Ishikawa (cell line): Measurements from ENCODE around the gene ARHGEF28.

Source experiments
- CEBPB ChIP-seq: IDR thresholded peaks from 2 replicates; pipeline ENCODE4 v1.6.1; 2012
- CREB1 ChIP-seq: IDR thresholded peaks from 2 replicates; pipeline ENCODE4 v1.6.1; 2012; ENCODE audit warnings: low read depth
- EGR1 ChIP-seq: IDR thresholded peaks from 2 replicates; pipeline ENCODE4 v1.6.1; 2012
- EP300 ChIP-seq: IDR thresholded peaks from 2 replicates; pipeline ENCODE4 v1.6.1; 2012; ENCODE audit warnings: borderline replicate concordance
- FOXM1 ChIP-seq: IDR thresholded peaks from 2 replicates; pipeline ENCODE4 v1.6.1; 2012; ENCODE audit warnings: low read depth, borderline replicate concordance
- MAX ChIP-seq: IDR thresholded peaks from 2 replicates; pipeline ENCODE4 v1.6.1; 2012
- NFIC ChIP-seq: IDR thresholded peaks from 2 replicates; pipeline ENCODE4 v1.6.1; 2012
- RAD21 ChIP-seq: IDR thresholded peaks from 2 replicates; pipeline ENCODE4 v1.6.1; 2012; ENCODE audit warnings: low read depth
- TAF1 ChIP-seq: IDR thresholded peaks from 2 replicates; pipeline ENCODE4 v1.6.1; 2012; ENCODE audit warnings: low read depth, mild to moderate bottlenecking
- TCF12 ChIP-seq: IDR thresholded peaks from 2 replicates; pipeline ENCODE4 v1.6.1; 2012; ENCODE audit warnings: low read depth
- TEAD4 ChIP-seq: IDR thresholded peaks from 2 replicates; pipeline ENCODE4 v1.6.1; 2012
- USF1 ChIP-seq: IDR thresholded peaks from 2 replicates; pipeline ENCODE4 v1.6.1; 2012
- YY1 ChIP-seq: IDR thresholded peaks from 2 replicates; pipeline ENCODE4 v1.6.1; 2012; ENCODE audit warnings: low read depth
- ZBTB7A ChIP-seq: IDR thresholded peaks from 2 replicates; pipeline ENCODE4 v1.6.1; 2012; ENCODE audit warnings: low read depth
- TF ChIP-seq, protein P1 (sequence below): IDR thresholded peaks from 2 replicates; pipeline ENCODE4 v1.6.1; 2012; ENCODE audit warnings: low read depth, mild to moderate bottlenecking

ARHGEF28 gene

GRCh38 chr5:73945505-73945904 lies 319.5 kb downstream of the ARHGEF28 start:
- TF ChIP-seq EGR1, result no peak
- no peak for TF ChIP-seq EP300
- TF ChIP-seq YY1, result no peak
- TF ChIP-seq TCF12, result no peak
- no peak for TF ChIP-seq USF1
- TF ChIP-seq CEBPB, result no peak
- TF ChIP-seq MAX, result no peak
- peak; percentile 32 for TF ChIP-seq RAD21

DNA sequence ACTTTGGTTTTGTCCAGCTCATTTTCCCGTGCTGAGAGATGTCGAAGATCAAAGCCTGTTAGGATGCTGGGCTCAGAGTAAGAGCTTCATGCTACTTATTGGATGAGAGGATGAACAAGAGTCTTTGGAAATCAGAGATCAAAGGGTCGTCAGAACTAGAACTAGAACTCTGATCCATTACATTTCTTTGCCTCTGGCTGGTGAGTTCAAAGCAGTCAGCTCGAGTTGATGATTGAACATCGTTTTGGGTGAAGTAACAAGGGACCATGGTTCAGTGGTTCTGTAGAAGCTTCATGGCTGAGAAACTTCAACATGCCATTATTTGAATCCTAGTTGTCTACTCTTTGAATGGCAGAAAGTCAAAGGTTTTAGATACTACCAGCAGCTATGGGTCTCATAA lies 320.3 kb downstream of the ARHGEF28 start:
- TF ChIP-seq TEAD4 (no peak), MAX (no peak), USF1 (no peak), TCF12 (no peak), EP300 (no peak), YY1 (no peak), ZBTB7A (no peak), EGR1 (no peak), NFIC (no peak), CREB1 (no peak), CEBPB (no peak), TAF1 (no peak), RAD21 (no peak), FOXM1 (no peak)
- TF ChIP-seq, protein P1, sequence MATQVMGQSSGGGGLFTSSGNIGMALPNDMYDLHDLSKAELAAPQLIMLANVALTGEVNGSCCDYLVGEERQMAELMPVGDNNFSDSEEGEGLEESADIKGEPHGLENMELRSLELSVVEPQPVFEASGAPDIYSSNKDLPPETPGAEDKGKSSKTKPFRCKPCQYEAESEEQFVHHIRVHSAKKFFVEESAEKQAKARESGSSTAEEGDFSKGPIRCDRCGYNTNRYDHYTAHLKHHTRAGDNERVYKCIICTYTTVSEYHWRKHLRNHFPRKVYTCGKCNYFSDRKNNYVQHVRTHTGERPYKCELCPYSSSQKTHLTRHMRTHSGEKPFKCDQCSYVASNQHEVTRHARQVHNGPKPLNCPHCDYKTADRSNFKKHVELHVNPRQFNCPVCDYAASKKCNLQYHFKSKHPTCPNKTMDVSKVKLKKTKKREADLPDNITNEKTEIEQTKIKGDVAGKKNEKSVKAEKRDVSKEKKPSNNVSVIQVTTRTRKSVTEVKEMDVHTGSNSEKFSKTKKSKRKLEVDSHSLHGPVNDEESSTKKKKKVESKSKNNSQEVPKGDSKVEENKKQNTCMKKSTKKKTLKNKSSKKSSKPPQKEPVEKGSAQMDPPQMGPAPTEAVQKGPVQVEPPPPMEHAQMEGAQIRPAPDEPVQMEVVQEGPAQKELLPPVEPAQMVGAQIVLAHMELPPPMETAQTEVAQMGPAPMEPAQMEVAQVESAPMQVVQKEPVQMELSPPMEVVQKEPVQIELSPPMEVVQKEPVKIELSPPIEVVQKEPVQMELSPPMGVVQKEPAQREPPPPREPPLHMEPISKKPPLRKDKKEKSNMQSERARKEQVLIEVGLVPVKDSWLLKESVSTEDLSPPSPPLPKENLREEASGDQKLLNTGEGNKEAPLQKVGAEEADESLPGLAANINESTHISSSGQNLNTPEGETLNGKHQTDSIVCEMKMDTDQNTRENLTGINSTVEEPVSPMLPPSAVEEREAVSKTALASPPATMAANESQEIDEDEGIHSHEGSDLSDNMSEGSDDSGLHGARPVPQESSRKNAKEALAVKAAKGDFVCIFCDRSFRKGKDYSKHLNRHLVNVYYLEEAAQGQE, result no peak

DNA sequence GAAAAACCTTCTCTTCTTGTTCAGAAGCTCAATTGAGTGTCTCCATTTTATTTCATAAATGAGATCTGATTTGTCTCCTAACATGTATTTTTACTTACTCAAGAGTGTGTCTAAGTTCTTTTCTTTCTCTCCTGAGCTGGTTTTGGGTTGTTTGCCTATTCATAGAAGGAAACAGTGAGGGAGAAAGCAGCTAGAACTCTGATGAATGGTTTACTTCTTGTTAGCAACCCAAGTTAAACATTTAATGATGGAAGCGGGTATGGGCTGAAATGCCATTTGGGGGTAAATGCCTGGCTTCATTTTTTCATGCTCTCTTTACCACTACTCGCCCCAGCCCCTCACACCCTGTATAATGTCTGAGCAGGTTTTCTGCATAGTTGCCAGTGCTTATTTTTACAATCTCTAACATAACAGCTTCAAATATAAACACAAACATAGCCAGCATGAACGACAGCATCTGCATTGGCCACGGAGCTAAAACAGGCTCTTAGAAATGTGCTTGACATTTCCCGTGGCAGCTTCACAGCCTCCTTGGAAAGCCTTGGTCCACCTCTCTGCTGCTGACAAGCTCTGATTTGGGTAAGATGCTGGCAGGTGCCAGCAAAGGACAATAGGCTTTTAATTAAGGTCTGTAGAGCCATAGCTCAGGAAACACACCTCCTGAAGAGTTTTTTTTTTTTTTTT lies 321.1 kb downstream of the ARHGEF28 start:
- TF ChIP-seq TAF1, result no peak
- no peak for TF ChIP-seq RAD21
- TF ChIP-seq USF1, result no peak
- TF ChIP-seq ZBTB7A, result no peak
- no peak for TF ChIP-seq NFIC
- no peak for TF ChIP-seq TCF12
- TF ChIP-seq TEAD4, result no peak
- no peak for TF ChIP-seq MAX
- no peak for TF ChIP-seq YY1
- no peak for TF ChIP-seq CREB1
- TF ChIP-seq EGR1, result no peak

DNA sequence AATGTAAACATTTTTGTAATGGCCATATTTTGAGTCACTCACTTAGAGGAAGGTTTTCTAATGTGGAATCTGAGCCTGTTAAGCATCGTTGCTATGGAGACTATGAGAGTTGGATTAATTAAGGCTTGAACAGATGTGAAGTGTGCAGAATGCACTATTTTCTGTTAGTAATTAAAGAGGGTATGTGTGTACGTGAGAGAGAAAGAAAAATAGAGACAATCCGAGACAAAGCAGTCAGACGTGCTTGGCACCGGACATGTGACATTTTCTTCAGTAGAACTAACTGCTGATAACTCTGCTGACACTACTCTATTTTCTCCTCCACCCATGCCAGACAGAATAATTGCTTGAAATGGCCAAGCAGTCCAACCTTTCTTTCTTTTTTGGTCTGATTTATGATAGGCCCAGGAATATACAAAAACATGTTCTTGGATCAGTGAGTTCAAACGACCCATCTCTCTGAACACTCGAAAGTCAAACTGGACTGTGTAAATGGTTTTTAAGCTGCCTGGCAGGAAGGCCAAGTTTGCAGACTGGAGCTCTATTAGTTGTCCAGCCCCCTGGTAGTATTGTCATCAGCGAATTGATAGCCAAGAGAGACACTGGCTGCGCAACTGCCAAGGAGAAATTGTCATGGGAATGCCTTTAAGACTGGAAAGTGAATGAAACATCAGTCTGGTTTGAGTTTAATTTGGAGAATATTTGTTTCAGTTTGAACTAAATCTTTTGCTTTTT lies 322.1 kb downstream of the ARHGEF28 start:
- TF ChIP-seq YY1 (no peak), TEAD4 (no peak), MAX (no peak), EGR1 (no peak), RAD21 (no peak)

DNA sequence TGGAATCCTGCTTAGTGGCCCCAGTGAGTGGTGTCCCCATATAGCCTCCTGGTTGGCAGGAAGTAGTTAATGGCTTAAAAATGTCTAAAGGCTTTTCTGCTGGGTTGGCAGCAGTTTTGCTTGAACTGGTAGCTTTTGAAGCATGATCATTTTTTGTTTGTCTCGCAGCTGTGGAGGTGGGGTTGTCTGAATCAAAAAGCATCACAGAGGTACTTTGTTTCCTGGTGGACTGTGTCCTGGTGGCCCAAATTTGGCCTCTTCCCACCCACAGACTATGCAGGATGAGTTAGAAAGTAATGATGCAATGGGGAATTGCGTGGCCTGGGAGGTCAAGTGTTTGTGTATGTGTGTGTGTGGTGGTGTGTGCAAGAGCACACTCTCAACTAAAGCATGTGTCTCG lies 322.7 kb downstream of the ARHGEF28 start:
- no peak for TF ChIP-seq TCF12
- TF ChIP-seq YY1, result no peak
- no peak for TF ChIP-seq USF1
- no peak for TF ChIP-seq MAX
- TF ChIP-seq EGR1, result no peak
- no peak for TF ChIP-seq CREB1
- TF ChIP-seq, protein P1, result no peak
- TF ChIP-seq TEAD4, result no peak
- no peak for TF ChIP-seq RAD21
